Heart left ventricle (tissue), 13 donors: ENCODE measurements around the gene CACNA1C.

Experiments
- CTCF ChIP-seq, 12 donors: fragments of 200-600 bp; sonication (generic) in 4 of 12; IDR thresholded peaks; one replicate each; pipeline versions ENCODE4 v1.5.0 to v1.8.0; 2018 to 2022; ENCODE audit warnings: antibody characterized with exemption in 12 of 12, mild to moderate bottlenecking in 5 of 12
- POLR2A ChIP-seq, 2 donors: fragments of 450-650 bp; IDR thresholded peaks; one replicate each; pipeline ENCODE4 v1.6.1; 2017; ENCODE audit warnings: antibody characterized with exemption in 2 of 2, mild to moderate bottlenecking in 2 of 2, moderate library complexity in 2 of 2
- donor health status: ischemic (EF 13 %, LVEDD 7.1; RV severe dilation, severe dysfunction).
- donor health status: DM: no; HTN: yes; CAD: no.
- donor health status: DM: no; HTN: no; CAD: no.
- donor health status: ischemic (EF 25% LVEDD 6.9; RV normal size, moderate dysfunction).
- donor health status: ischemic (EF 25% LVEDD 5.7; RV mildly dilated, moderate dysfunction).
- donor health status: ischemic (EF 35%, LVEDD 5.7; RV mildly dilated, moderate dysfunction).
- donor health status: nonischemic (EF 11% LVEDD 7.7; RV severe dilation, severe dysfunction).
- donor health status: DM: yes; HTN: yes; CAD: no.
- donor health status: PGD.
- donor health status: ischemic (EF 29% LVEDD 5.4; RV normal size, mild dysfunction).
- donor health status: nonischemic (EF 23%, LVEDD 6.1; RV moderate dilation, normal function).

GRCh38 chr12:2555487-2556082, 502.8 kb downstream of the CACNA1C start:
- TF ChIP-seq CTCF (IDR thresholded peaks at IDR 0.05) (no peak), POLR2A (IDR thresholded peaks at IDR 0.05) (no peak)
